ENCODE measurements around the gene CEP112. TPM values are rescaled to one million over a fixed set of nuclear protein-coding genes. Genes with fewer than 3 reads are reported as not detected.

CEP112 gene
- total RNA-seq, 2 donors from 2014 or later = 5.9 to 6.2 TPM

- Histone ChIP-seq H3K36me3 (no peaks in the 10 kb centered on the region), H3K9me3 (no peaks in the 10 kb centered on the region), H3K27me3 (no peaks in the 10 kb centered on the region), H3K27ac (no peak overlapping the region), H3K9ac (ENCODE audit: low read depth in 2 of 2, low read length in 2 of 2) (no peak overlapping the region), H3K4me1 (no peaks in the 10 kb centered on the region), H3K4me3 (no peak overlapping the region)
- intact Hi-C loops (cut with DNase I) = no loop called here
- no peak for DNase-seq
- TF ChIP-seq CTCF (IDR thresholded peaks at IDR 0.05) = no peak
Measured at GRCh38 chr17:65978871-65979270, 213.1 kb downstream of the CEP112 start.

- Histone ChIP-seq H3K9me3 (no peaks in the 10 kb centered on the region), H3K36me3 (no peaks in the 10 kb centered on the region), H3K4me3 (no peak overlapping the region), H3K9ac (ENCODE audit: low read depth in 2 of 2, low read length in 2 of 2) (no peak overlapping the region), H3K27ac (no peak overlapping the region), H3K4me1 (no peaks in the 10 kb centered on the region), H3K27me3 (no peaks in the 10 kb centered on the region)
- intact Hi-C loops (cut with DNase I) = no loop called here
- DNase-seq = no peak
- no peak for TF ChIP-seq CTCF (IDR thresholded peaks at IDR 0.05)
Measured at GRCh38 chr17:65977041-65977440, 214.9 kb downstream of the CEP112 start.

- Histone ChIP-seq H3K9ac (ENCODE audit: low read depth in 2 of 2, low read length in 2 of 2) (no peak overlapping the region), H3K9me3 (no peaks in the 10 kb centered on the region), H3K27ac (no peak overlapping the region), H3K4me3 (no peak overlapping the region), H3K4me1 (no peaks in the 10 kb centered on the region), H3K36me3 (no peaks in the 10 kb centered on the region), H3K27me3 (no peaks in the 10 kb centered on the region)
- DNase-seq = no peak
- intact Hi-C loops (cut with DNase I) = no loop called here
- TF ChIP-seq CTCF (IDR thresholded peaks at IDR 0.05) = no peak
Measured at GRCh38 chr17:65975878-65976277, 216.1 kb downstream of the CEP112 start.

- Histone ChIP-seq H3K9ac (ENCODE audit: low read depth in 2 of 2, low read length in 2 of 2) (no peak overlapping the region), H3K4me1 (no peaks in the 10 kb centered on the region), H3K4me3 (no peak overlapping the region), H3K36me3 (no peaks in the 10 kb centered on the region), H3K9me3 (no peaks in the 10 kb centered on the region), H3K27me3 (no peaks in the 10 kb centered on the region), H3K27ac (no peak overlapping the region)
- intact Hi-C loops (cut with DNase I) = no loop called here
- TF ChIP-seq CTCF (IDR thresholded peaks at IDR 0.05) = no peak
- no peak for DNase-seq
Measured at GRCh38 chr17:65973237-65973636, 218.7 kb downstream of the CEP112 start.

GRCh38 chr17:65967372-65967771, 224.6 kb downstream of the CEP112 start:
- Histone ChIP-seq H3K4me3 (no peak overlapping the region), H3K9me3 (no peaks in the 10 kb centered on the region), H3K27ac (no peak overlapping the region), H3K27me3 (no peaks in the 10 kb centered on the region), H3K9ac (ENCODE audit: low read depth in 2 of 2, low read length in 2 of 2) (no peak overlapping the region), H3K4me1 (no peaks in the 10 kb centered on the region), H3K36me3 (no peaks in the 10 kb centered on the region)
- no peak for TF ChIP-seq CTCF (IDR thresholded peaks at IDR 0.05)
- intact Hi-C loops (cut with DNase I) = no loop called here
- no peak for DNase-seq
